OCI-M1 (cell line): ENCODE measurements around the gene GRIA3.

Source experiments
- DNase-seq: peaks from one replicate; lab custom pipeline; 2025; lab: John Stamatoyannopoulos, UW

Gene GRIA3

GRCh38 chrX:123184219-123184865 is at the start of gene GRIA3:
TSS of gene GRIA3 (plus strand) at chrX:123184278. CDS start at chrX:123184536, 258 bp downstream.
- DNase-seq: peak; percentile 17

- no peak for DNase-seq
These were observed 45.6 kb upstream of the GRIA3 start for GRCh38 chrX:123138473-123138872.

- no peak for DNase-seq
These were observed 43.6 kb upstream of the GRIA3 start for GRCh38 chrX:123140454-123140853.

GRCh38 chrX:123140904-123141303 is 43.2 kb upstream of the GRIA3 start:
- DNase-seq: no peak

- DNase-seq: no peak
These were observed 30.2 kb upstream of the GRIA3 start for GRCh38 chrX:123153846-123154335.

GRCh38 chrX:123155327-123155726 is 28.8 kb upstream of the GRIA3 start:
- DNase-seq: no peak

GRCh38 chrX:123157586-123157985 is 26.5 kb upstream of the GRIA3 start:
- no peak for DNase-seq

GRCh38 chrX:123159403-123159802 is 24.7 kb upstream of the GRIA3 start:
- no peak for DNase-seq

- DNase-seq: no peak
These were observed 16.5 kb upstream of the GRIA3 start for GRCh38 chrX:123167621-123168020.

GRCh38 chrX:123169247-123169901 is 14.7 kb upstream of the GRIA3 start:
- DNase-seq: no peak

GRCh38 chrX:123170546-123170945 is 13.5 kb upstream of the GRIA3 start:
- no peak for DNase-seq

- peak; percentile 20 for DNase-seq
These were observed 12.3 kb upstream of the GRIA3 start for GRCh38 chrX:123171781-123172180.

GRCh38 chrX:123172869-123173268 is 11.2 kb upstream of the GRIA3 start:
- DNase-seq: peak; percentile 84

- DNase-seq: peak; percentile 70
These were observed 10.2 kb upstream of the GRIA3 start for GRCh38 chrX:123173833-123174232.

GRCh38 chrX:123175366-123176122 is 8.5 kb upstream of the GRIA3 start:
- peak; percentile 13 for DNase-seq

GRCh38 chrX:123181233-123181914 is 2.7 kb upstream of the GRIA3 start:
- DNase-seq: no peak

- DNase-seq: no peak
These were observed 793 bp downstream of the GRIA3 start for GRCh38 chrX:123184866-123185276.

GRCh38 chrX:123185721-123186120 is 1.6 kb downstream of the GRIA3 start:
- DNase-seq: no peak

- no peak for DNase-seq
These were observed 2.7 kb downstream of the GRIA3 start for GRCh38 chrX:123186801-123187200.

GRCh38 chrX:123188081-123188480 is 4.0 kb downstream of the GRIA3 start:
- no peak for DNase-seq

GRCh38 chrX:123189338-123189737 is 5.3 kb downstream of the GRIA3 start:
- no peak for DNase-seq

- DNase-seq: no peak
These were observed 6.0 kb downstream of the GRIA3 start for GRCh38 chrX:123190096-123190495.
